ENCODE results near the gene NR2E3. TPM values are rescaled to one million over a fixed set of nuclear protein-coding genes. Genes with fewer than 3 reads are reported as not detected.

The NR2E3 gene
- total and polyA plus RNA-seq, 9 of the 15 experiments (the other 6 are each of a cell fraction or from before 2014, with no cell fraction given), result not detected

GRCh38 chr15:71817351-71817750 is 7.0 kb downstream of the NR2E3 start:
- Histone ChIP-seq H3K27ac (ENCODE audit: extremely low read depth, low read depth, low read length) (no peak overlapping the region), H4K20me1 (replicated peaks; ENCODE audit: control insufficient read depth, insufficient read depth, low read length) (no peaks in the 10 kb centered on the region; the same call in none of the 2 replicates), H3K4me2 (ENCODE audit: insufficient read depth, low read length) (no peak overlapping the region), H3K4me3 (no peak overlapping the region), H3K27me3 (ENCODE audit: control insufficient read depth in 2 of 2, insufficient read depth in 2 of 2, low read length in 2 of 2) (peaks cover 16 to 51% of the 10 kb centered on the region in 2 experiments; a peak in 4 of 5 replicates), H2AFZ (ENCODE audit: low read depth, low read length) (no peak overlapping the region), H3K79me2 (ENCODE audit: control insufficient read depth, insufficient read depth, low read length) (no peaks in the 10 kb centered on the region), H3K36me3 (ENCODE audit: control insufficient read depth, insufficient read depth, low read length) (no peaks in the 10 kb centered on the region), H3K9me1 (ENCODE audit: control insufficient read depth, insufficient read depth, low read length) (no peaks in the 10 kb centered on the region), H3K9ac (ENCODE audit: insufficient read depth in 1 of 2, low read depth in 2 of 2, low read length in 2 of 2) (no peak overlapping the region), H3K4me1 (replicated peaks in 1 of 2; ENCODE audit: control insufficient read depth in 2 of 2, insufficient read depth in 2 of 2, low read length in 2 of 2) (no peaks in the 10 kb centered on the region), H3K9me3 (replicated peaks; ENCODE audit: control insufficient read depth, insufficient read depth, low read depth, low read length) (0 out of 2 replicates have a peak, but pooled peaks cover 3% of the 10 kb centered on the region)
- ChIA-PET POLR2A (no interaction called here), CTCF (ENCODE audit: low intra/inter-chr PET ratio) (no interaction called here)
- 16% methylated on average over 8 of the region's 13 CpGs for WGBS (ENCODE audit: insufficient coverage, low coverage, missing lambda C conversion rate)
- FAIRE-seq, result no peak
- BruUV-seq (replicated peaks), result no TSS peak
- no peak for ATAC-seq
- TF ChIP-seq, protein P1, sequence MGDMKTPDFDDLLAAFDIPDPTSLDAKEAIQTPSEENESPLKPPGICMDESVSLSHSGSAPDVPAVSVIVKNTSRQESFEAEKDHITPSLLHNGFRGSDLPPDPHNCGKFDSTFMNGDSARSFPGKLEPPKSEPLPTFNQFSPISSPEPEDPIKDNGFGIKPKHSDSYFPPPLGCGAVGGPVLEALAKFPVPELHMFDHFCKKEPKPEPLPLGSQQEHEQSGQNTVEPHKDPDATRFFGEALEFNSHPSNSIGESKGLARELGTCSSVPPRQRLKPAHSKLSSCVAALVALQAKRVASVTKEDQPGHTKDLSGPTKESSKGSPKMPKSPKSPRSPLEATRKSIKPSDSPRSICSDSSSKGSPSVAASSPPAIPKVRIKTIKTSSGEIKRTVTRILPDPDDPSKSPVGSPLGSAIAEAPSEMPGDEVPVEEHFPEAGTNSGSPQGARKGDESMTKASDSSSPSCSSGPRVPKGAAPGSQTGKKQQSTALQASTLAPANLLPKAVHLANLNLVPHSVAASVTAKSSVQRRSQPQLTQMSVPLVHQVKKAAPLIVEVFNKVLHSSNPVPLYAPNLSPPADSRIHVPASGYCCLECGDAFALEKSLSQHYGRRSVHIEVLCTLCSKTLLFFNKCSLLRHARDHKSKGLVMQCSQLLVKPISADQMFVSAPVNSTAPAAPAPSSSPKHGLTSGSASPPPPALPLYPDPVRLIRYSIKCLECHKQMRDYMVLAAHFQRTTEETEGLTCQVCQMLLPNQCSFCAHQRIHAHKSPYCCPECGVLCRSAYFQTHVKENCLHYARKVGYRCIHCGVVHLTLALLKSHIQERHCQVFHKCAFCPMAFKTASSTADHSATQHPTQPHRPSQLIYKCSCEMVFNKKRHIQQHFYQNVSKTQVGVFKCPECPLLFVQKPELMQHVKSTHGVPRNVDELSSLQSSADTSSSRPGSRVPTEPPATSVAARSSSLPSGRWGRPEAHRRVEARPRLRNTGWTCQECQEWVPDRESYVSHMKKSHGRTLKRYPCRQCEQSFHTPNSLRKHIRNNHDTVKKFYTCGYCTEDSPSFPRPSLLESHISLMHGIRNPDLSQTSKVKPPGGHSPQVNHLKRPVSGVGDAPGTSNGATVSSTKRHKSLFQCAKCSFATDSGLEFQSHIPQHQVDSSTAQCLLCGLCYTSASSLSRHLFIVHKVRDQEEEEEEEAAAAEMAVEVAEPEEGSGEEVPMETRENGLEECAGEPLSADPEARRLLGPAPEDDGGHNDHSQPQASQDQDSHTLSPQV (IDR thresholded peaks at IDR 0.05), result no peak
- intact Hi-C loops (cut with micrococcal nuclease), result no loop called here
- in situ Hi-C loops (cut with MboI), result no loop called here
- no peak for DNase-seq (ENCODE audit: extremely low read depth in 1 of 4, low spot score in 3 of 4)

Data from K562 (cell line).